ENCODE measurements around the gene CLEC4M.

CLEC4M gene

DNA sequence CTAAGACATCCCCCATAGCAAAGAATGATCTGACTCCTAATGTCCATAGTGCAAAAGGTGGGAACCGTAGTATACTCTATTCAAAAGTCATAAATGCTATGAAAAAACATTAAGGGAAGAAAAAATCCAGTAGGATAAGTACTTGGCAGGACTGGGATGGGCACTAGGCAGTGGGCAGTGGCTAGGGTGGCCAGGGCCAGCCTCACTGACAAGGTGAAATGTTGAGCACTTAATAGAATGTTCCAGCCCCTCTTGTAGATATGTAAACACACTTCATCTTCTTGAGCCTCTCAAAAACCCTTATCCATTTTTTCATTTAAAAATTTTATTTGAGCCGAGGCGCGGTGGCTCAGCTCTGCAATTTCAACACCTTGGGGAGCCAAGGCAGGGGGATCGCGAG, 29.7 kb upstream of the CLEC4M start:
- no peak for ATAC-seq
- TF ChIP-seq ZNF8 (CRISPR knock-in tag; IDR thresholded peaks at IDR 0.05) (no peak), BACH2 (CRISPR knock-in tag; IDR thresholded peaks at IDR 0.05; ENCODE audit: borderline replicate concordance) (no peak), PPARA (CRISPR knock-in tag; IDR thresholded peaks at IDR 0.05; ENCODE audit: borderline replicate concordance) (no peak), ISL1 (CRISPR knock-in tag; IDR thresholded peaks at IDR 0.05) (no peak)
- TF ChIP-seq, protein P1, sequence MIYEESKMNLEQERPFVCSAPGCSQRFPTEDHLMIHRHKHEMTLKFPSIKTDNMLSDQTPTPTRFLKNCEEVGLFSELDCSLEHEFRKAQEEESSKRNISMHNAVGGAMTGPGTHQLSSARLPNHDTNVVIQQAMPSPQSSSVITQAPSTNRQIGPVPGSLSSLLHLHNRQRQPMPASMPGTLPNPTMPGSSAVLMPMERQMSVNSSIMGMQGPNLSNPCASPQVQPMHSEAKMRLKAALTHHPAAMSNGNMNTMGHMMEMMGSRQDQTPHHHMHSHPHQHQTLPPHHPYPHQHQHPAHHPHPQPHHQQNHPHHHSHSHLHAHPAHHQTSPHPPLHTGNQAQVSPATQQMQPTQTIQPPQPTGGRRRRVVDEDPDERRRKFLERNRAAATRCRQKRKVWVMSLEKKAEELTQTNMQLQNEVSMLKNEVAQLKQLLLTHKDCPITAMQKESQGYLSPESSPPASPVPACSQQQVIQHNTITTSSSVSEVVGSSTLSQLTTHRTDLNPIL (CRISPR knock-in tag; IDR thresholded peaks at IDR 0.05; ENCODE audit: low read depth) = no peak
- TF ChIP-seq, protein P2, sequence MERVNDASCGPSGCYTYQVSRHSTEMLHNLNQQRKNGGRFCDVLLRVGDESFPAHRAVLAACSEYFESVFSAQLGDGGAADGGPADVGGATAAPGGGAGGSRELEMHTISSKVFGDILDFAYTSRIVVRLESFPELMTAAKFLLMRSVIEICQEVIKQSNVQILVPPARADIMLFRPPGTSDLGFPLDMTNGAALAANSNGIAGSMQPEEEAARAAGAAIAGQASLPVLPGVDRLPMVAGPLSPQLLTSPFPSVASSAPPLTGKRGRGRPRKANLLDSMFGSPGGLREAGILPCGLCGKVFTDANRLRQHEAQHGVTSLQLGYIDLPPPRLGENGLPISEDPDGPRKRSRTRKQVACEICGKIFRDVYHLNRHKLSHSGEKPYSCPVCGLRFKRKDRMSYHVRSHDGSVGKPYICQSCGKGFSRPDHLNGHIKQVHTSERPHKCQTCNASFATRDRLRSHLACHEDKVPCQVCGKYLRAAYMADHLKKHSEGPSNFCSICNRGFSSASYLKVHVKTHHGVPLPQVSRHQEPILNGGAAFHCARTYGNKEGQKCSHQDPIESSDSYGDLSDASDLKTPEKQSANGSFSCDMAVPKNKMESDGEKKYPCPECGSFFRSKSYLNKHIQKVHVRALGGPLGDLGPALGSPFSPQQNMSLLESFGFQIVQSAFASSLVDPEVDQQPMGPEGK (CRISPR knock-in tag; IDR thresholded peaks at IDR 0.05; ENCODE audit: borderline replicate concordance) = no peak

DNA sequence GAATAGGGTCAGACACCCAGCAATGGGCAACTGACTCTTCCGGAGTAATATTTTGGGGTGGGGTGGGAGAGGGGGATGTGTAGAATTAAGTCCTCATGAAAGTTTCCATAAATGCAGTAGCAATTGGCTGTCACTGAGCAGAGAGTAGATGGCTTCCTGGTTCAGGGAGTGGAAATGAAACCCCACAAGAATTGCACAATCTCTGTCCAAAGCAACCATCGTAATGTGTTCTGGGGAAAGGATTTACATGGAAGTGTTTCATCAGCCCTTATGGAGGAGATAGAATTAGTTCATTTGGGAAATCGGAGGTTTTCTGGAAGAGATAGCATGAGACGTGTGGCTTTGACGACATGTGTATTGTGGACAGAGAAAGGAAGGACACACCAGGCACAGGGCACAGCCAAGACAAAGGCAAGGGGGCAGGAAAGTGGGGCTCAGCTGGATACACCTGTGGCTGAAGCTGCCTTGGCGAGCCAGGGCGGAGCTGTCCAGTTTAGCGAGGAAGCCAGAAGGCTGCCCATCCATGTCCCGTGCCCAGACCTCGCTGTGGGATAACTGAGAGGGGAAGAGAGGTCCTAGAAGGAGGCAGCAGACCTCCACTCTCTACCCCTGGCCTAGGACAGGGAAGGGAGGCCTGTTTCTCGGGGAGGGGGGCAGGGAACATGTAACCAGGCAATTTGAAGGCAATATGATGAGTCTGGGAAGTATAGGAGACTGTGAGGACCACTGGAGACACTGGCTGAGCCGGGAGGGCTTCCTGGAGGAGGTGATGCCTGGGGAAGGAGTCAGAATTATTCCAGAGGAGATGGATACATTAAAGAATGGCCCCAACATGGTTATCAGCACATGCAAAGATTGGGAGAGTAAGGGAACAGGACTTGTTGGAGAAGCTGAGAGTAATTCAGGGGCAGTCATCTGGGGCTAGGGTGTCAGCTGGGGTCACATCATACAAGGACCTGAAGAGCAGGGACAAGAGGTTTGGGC, 28.5 kb upstream of the CLEC4M start:
- TF ChIP-seq ZFP3 (CRISPR knock-in tag; IDR thresholded peaks at IDR 0.05) = no peak
- no peak for TF ChIP-seq BACH2 (CRISPR knock-in tag; IDR thresholded peaks at IDR 0.05; ENCODE audit: borderline replicate concordance)
- no peak for TF ChIP-seq ZNF565 (CRISPR knock-in tag; conservative IDR thresholded peaks at IDR 0.05; ENCODE audit: low read depth)
- TF ChIP-seq, protein P3, sequence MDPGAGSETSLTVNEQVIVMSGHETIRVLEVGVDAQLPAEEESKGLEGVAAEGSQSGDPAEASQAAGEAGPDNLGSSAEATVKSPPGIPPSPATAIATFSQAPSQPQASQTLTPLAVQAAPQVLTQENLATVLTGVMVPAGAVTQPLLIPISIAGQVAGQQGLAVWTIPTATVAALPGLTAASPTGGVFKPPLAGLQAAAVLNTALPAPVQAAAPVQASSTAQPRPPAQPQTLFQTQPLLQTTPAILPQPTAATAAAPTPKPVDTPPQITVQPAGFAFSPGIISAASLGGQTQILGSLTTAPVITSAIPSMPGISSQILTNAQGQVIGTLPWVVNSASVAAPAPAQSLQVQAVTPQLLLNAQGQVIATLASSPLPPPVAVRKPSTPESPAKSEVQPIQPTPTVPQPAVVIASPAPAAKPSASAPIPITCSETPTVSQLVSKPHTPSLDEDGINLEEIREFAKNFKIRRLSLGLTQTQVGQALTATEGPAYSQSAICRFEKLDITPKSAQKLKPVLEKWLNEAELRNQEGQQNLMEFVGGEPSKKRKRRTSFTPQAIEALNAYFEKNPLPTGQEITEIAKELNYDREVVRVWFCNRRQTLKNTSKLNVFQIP (CRISPR knock-in tag; IDR thresholded peaks at IDR 0.05; ENCODE audit: borderline replicate concordance, low read depth) = no peak
- TF ChIP-seq ESRRG (CRISPR knock-in tag; IDR thresholded peaks at IDR 0.05) = no peak
- no peak for TF ChIP-seq ARNTL (CRISPR knock-in tag; IDR thresholded peaks at IDR 0.05; ENCODE audit: borderline replicate concordance, low read depth)
- no peak for TF ChIP-seq ZNF70 (CRISPR knock-in tag; IDR thresholded peaks at IDR 0.05)
- TF ChIP-seq TCF4 (CRISPR knock-in tag; IDR thresholded peaks at IDR 0.05; ENCODE audit: borderline replicate concordance) = no peak
- TF ChIP-seq PPARA (CRISPR knock-in tag; IDR thresholded peaks at IDR 0.05; ENCODE audit: borderline replicate concordance) = no peak
- no peak for TF ChIP-seq GLIS3 (CRISPR knock-in tag; IDR thresholded peaks at IDR 0.05)
- TF ChIP-seq ZC3H10 (CRISPR knock-in tag; IDR thresholded peaks at IDR 0.05) = no peak
- TF ChIP-seq, protein P2 (CRISPR knock-in tag; IDR thresholded peaks at IDR 0.05; ENCODE audit: borderline replicate concordance) = no peak
- no peak for TF ChIP-seq ZNF8 (CRISPR knock-in tag; IDR thresholded peaks at IDR 0.05)
- TF ChIP-seq, protein P4, sequence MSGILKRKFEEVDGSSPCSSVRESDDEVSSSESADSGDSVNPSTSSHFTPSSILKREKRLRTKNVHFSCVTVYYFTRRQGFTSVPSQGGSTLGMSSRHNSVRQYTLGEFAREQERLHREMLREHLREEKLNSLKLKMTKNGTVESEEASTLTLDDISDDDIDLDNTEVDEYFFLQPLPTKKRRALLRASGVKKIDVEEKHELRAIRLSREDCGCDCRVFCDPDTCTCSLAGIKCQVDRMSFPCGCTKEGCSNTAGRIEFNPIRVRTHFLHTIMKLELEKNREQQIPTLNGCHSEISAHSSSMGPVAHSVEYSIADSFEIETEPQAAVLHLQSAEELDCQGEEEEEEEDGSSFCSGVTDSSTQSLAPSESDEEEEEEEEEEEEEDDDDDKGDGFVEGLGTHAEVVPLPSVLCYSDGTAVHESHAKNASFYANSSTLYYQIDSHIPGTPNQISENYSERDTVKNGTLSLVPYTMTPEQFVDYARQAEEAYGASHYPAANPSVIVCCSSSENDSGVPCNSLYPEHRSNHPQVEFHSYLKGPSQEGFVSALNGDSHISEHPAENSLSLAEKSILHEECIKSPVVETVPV (CRISPR knock-in tag; IDR thresholded peaks at IDR 0.05) = no peak
- no peak for TF ChIP-seq ZFP30 (CRISPR knock-in tag; IDR thresholded peaks at IDR 0.05)
- no peak for TF ChIP-seq SNAI2 (CRISPR knock-in tag; IDR thresholded peaks at IDR 0.05)
- TF ChIP-seq TOX (CRISPR knock-in tag; IDR thresholded peaks at IDR 0.05; ENCODE audit: borderline replicate concordance) = no peak
- TF ChIP-seq RARB (CRISPR knock-in tag; IDR thresholded peaks at IDR 0.05) = no peak
- TF ChIP-seq OSR1 (CRISPR knock-in tag; IDR thresholded peaks at IDR 0.05) = no peak

DNA sequence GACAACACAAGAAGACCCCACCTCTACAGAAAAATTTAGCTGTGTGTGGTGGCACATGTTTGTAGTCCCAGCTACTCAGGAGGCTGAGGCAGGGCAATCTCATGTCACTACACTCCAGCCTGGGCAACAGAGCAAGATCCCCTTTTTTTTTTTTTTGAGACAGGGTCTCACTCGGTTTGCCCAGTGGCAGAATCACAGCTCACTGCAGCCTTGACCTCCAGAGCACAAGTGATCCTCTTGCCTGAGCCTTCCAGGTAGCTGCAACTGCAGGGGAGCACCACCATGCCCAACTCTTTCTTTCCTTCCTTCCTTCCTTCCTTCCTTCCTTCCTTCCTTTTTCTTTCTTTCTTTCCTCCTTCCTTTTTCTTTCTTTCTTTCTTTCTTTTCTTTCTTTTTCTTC, 26.9 kb upstream of the CLEC4M start:
- TF ChIP-seq, protein P5, sequence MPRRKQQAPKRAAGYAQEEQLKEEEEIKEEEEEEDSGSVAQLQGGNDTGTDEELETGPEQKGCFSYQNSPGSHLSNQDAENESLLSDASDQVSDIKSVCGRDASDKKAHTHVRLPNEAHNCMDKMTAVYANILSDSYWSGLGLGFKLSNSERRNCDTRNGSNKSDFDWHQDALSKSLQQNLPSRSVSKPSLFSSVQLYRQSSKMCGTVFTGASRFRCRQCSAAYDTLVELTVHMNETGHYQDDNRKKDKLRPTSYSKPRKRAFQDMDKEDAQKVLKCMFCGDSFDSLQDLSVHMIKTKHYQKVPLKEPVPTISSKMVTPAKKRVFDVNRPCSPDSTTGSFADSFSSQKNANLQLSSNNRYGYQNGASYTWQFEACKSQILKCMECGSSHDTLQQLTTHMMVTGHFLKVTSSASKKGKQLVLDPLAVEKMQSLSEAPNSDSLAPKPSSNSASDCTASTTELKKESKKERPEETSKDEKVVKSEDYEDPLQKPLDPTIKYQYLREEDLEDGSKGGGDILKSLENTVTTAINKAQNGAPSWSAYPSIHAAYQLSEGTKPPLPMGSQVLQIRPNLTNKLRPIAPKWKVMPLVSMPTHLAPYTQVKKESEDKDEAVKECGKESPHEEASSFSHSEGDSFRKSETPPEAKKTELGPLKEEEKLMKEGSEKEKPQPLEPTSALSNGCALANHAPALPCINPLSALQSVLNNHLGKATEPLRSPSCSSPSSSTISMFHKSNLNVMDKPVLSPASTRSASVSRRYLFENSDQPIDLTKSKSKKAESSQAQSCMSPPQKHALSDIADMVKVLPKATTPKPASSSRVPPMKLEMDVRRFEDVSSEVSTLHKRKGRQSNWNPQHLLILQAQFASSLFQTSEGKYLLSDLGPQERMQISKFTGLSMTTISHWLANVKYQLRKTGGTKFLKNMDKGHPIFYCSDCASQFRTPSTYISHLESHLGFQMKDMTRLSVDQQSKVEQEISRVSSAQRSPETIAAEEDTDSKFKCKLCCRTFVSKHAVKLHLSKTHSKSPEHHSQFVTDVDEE (CRISPR knock-in tag; IDR thresholded peaks at IDR 0.05) = no peak
- TF ChIP-seq ZNF8 (CRISPR knock-in tag; IDR thresholded peaks at IDR 0.05) = no peak
- no peak for TF ChIP-seq SNAI2 (CRISPR knock-in tag; IDR thresholded peaks at IDR 0.05)
- TF ChIP-seq ZNF565 (CRISPR knock-in tag; conservative IDR thresholded peaks at IDR 0.05; ENCODE audit: low read depth) = no peak
- no peak for TF ChIP-seq RARB (CRISPR knock-in tag; IDR thresholded peaks at IDR 0.05)
- no peak for TF ChIP-seq OSR1 (CRISPR knock-in tag; IDR thresholded peaks at IDR 0.05)
- ATAC-seq = no peak

More for the DNA sequence above, 28.5 kb upstream of the CLEC4M start:
- no peak for ATAC-seq

Data from SK-N-SH treated with all-trans-retinoic acid at 6 μM for 48 hours (cell line).